K562 (cell line): Measurements from ENCODE around the gene CHST1. TPM values are rescaled to one million over a fixed set of nuclear protein-coding genes. Genes with fewer than 3 reads are reported as not detected.

Experiments
- ATAC-seq: fragments of 200-7000 bp; cut with Tn5 transposase; 3 replicates; pipeline ENCODE4 v1.9.1; 2020; ENCODE audit warnings: moderate library complexity
- BruUV-seq: library from RNA; stranded (reverse); fragments of 400-500 nt; replicated peaks from 2 replicates; lab custom pipeline; 2021; lab: Mats Ljungman, UMichigan
- CTCF ChIA-PET: fragments of 300-600 bp; formaldehyde crosslinking; extraction: SDS; loops from one replicate; lab custom pipeline; 2021; ENCODE audit warnings: low intra/inter-chr PET ratio; lab: Yijun Ruan, JAX
- POLR2A ChIA-PET: fragments of 300-600, 350-650 bp; sonication (Branson Sonifier 250); formaldehyde crosslinking; extraction: SDS; loops from one replicate; lab custom pipeline; 2021; ENCODE audit warnings: antibody characterized with exemption, inconsistent platforms; lab: Yijun Ruan, JAX
- DNase-seq, 4 experiments: peaks; one replicate each; pipeline versions ENCODE4 v3.0.0 to v3.0.0-alpha.2; 2011 to 2018; ENCODE audit warnings: low spot score in 3 of 4, mixed read lengths in 3 of 4; ENCODE audit errors: extremely low read depth in 1 of 4
- FAIRE-seq: peaks from 2 replicates; lab custom pipeline; 2011; peaks lifted over from hg19 to GRCh38; lab: Jason Lieb, UNC
- H2AFZ ChIP-seq: 2 replicates; pipeline ENCODE4 v1.6.0; 2011; ENCODE audit warnings: low read depth, low read length, control low read depth, inconsistent platforms
- H3K27ac ChIP-seq: fragments of 200-600 bp; 3 replicates; pipeline ENCODE4 v1.8.0; 2011; ENCODE audit warnings: low read depth, mild to moderate bottlenecking, control low read depth, inconsistent platforms, low read length, moderate library complexity, mixed read lengths; ENCODE audit errors: extremely low read depth
- H3K27me3 ChIP-seq, 2 experiments: fragments of 300-600 bp in 1 of 2; 2 replicates in 1 of 2; 3 replicates in 1 of 2; pipeline versions ENCODE4 v1.6.0 to v1.8.0; 2011; ENCODE audit warnings: inconsistent platforms in 2 of 2, low read length in 2 of 2, mild to moderate bottlenecking in 1 of 2, mixed read lengths in 1 of 2, moderate library complexity in 1 of 2; ENCODE audit not compliant: control insufficient read depth in 2 of 2, insufficient read depth in 2 of 2
- H3K36me3 ChIP-seq: fragments of 300-600 bp; 3 replicates; pipeline ENCODE4 v1.8.0; 2011; ENCODE audit warnings: mild to moderate bottlenecking, low read length, inconsistent platforms; ENCODE audit not compliant: control insufficient read depth, insufficient read depth
- H3K4me1 ChIP-seq, 2 experiments: fragments of 200-600 bp in 1 of 2; replicated peaks in 1 of 2; 2 replicates in 1 of 2; 3 replicates in 1 of 2; pipeline versions ENCODE4 v1.5.1 to v1.8.0; 2011; ENCODE audit warnings: inconsistent platforms in 2 of 2, low read length in 2 of 2, mild to moderate bottlenecking in 1 of 2, mixed read lengths in 1 of 2, moderate library complexity in 1 of 2; ENCODE audit not compliant: control insufficient read depth in 2 of 2, insufficient read depth in 2 of 2
- H3K4me2 ChIP-seq: 2 replicates; pipeline ENCODE4 v1.6.1; 2011; ENCODE audit warnings: low read length, control low read depth, inconsistent platforms, mixed read lengths; ENCODE audit not compliant: insufficient read depth
- H3K4me3 ChIP-seq: fragments of 200-600 bp; sonication (generic), shearing (Covaris generic); 2 replicates; pipeline ENCODE4 v1.5.1; 2016; ENCODE audit warnings: control low read depth, inconsistent platforms
- H3K79me2 ChIP-seq: fragments of 200-600 bp; 3 replicates; pipeline ENCODE4 v1.8.0; 2011; ENCODE audit warnings: low read length, inconsistent platforms; ENCODE audit not compliant: control insufficient read depth, insufficient read depth
- H3K9ac ChIP-seq, 2 experiments: 2 replicates each; pipeline versions ENCODE4 v1.6.0 to v1.6.1; 2011; ENCODE audit warnings: low read depth in 2 of 2, low read length in 2 of 2, control low read depth in 1 of 2, inconsistent platforms in 1 of 2, mild to moderate bottlenecking in 1 of 2, mixed read lengths in 1 of 2; ENCODE audit not compliant: insufficient read depth in 1 of 2
- H3K9me1 ChIP-seq: one replicate; pipeline ENCODE4 v1.6.0; 2011; ENCODE audit warnings: inconsistent platforms, mild to moderate bottlenecking, low read length, moderate library complexity; ENCODE audit not compliant: control insufficient read depth, insufficient read depth
- H3K9me3 ChIP-seq: replicated peaks from 2 replicates; pipeline ENCODE4 v1.5.1; 2011; ENCODE audit warnings: low read depth, low read length, inconsistent platforms; ENCODE audit not compliant: control insufficient read depth, insufficient read depth
- H4K20me1 ChIP-seq: replicated peaks from 2 replicates; pipeline ENCODE4 v1.6.1; 2011; ENCODE audit warnings: low read length, inconsistent platforms, mixed read lengths; ENCODE audit not compliant: control insufficient read depth, insufficient read depth
- BHLHE40 ChIP-seq: IDR thresholded peaks from 2 replicates; pipeline ENCODE4 v1.6.1; 2011; ENCODE audit warnings: low read length, improper control_type of control experiment
- C11orf30 ChIP-seq: fragments of 450-650 bp; IDR thresholded peaks from 2 replicates; pipeline ENCODE4 v1.6.1; 2016; ENCODE audit warnings: low read depth, mild to moderate bottlenecking
- DNMT1 ChIP-seq: fragments of 450-650 bp; IDR thresholded peaks from 2 replicates; pipeline ENCODE4 v1.6.1; 2016; ENCODE audit warnings: antibody characterized with exemption, mild to moderate bottlenecking
- EHMT2 ChIP-seq: fragments of 450-650 bp; IDR thresholded peaks from 2 replicates; pipeline ENCODE4 v1.6.1; 2018; ENCODE audit warnings: antibody characterized with exemption
- EP400 ChIP-seq: fragments of 450-650 bp; IDR thresholded peaks from 2 replicates; pipeline ENCODE4 v1.6.1; 2017; ENCODE audit warnings: antibody characterized with exemption, mild to moderate bottlenecking, moderate library complexity
- FIP1L1 ChIP-seq: fragments of 200-400 bp; formaldehyde crosslinking; IDR thresholded peaks from 2 replicates; pipeline ENCODE4 v1.6.1; 2018; ENCODE audit warnings: mild to moderate bottlenecking, low read depth, low read length; ENCODE audit not compliant: poor library complexity, severe bottlenecking
- KLF1 ChIP-seq: fragments of 450-650 bp; IDR thresholded peaks from 2 replicates; pipeline ENCODE4 v1.6.1; 2016; ENCODE audit warnings: missing genetic modification characterization, missing compliant biosample characterization
- MAFG ChIP-seq: fragments of 450-650 bp; conservative IDR thresholded peaks from 2 replicates; pipeline ENCODE4 v1.6.1; 2016; ENCODE audit warnings: missing genetic modification characterization, missing compliant biosample characterization
- NFIC ChIP-seq: fragments of 450-650 bp; IDR thresholded peaks from 2 replicates; pipeline ENCODE4 v1.6.1; 2017; ENCODE audit warnings: mild to moderate bottlenecking, inconsistent platforms
- NFRKB ChIP-seq: fragments of 450-650 bp; IDR thresholded peaks from 2 replicates; pipeline ENCODE4 v1.6.1; 2016; ENCODE audit warnings: low read depth
- POLR2AphosphoS2 ChIP-seq: IDR thresholded peaks from 2 replicates; pipeline ENCODE4 v1.6.1; 2012; ENCODE audit warnings: low read length, improper control_type of control experiment
- RBM15 ChIP-seq: fragments of 200-400 bp; formaldehyde crosslinking; IDR thresholded peaks from 2 replicates; pipeline ENCODE4 v1.6.1; 2018; ENCODE audit warnings: mild to moderate bottlenecking, low read length, moderate library complexity; ENCODE audit not compliant: insufficient read depth
- SRSF1 ChIP-seq: fragments of 200-400 bp; formaldehyde crosslinking; IDR thresholded peaks from 2 replicates; pipeline ENCODE4 v1.6.1; 2017; ENCODE audit warnings: mild to moderate bottlenecking, low read depth, low read length, moderate library complexity
- TRIM28 ChIP-seq: fragments of 450-650 bp; IDR thresholded peaks from 2 replicates; pipeline ENCODE4 v1.6.1; 2017
- ZFP36 ChIP-seq: fragments of 150-350 bp; IDR thresholded peaks from 2 replicates; pipeline ENCODE4 v1.6.1; 2018; ENCODE audit warnings: low read length, low read depth; ENCODE audit not compliant: partially characterized antibody
- ZNF316 ChIP-seq: fragments of 450-650 bp; IDR thresholded peaks from 2 replicates; pipeline ENCODE4 v1.6.1; 2016
- WGBS: fragments of 100-300 bp; shearing (Covaris generic); methylation state at CpG from one replicate; pipeline ENCODE4 v1.1.6; 2016; ENCODE audit warnings: low coverage, mixed read lengths; ENCODE audit not compliant: insufficient coverage; ENCODE audit errors: missing lambda C conversion rate; 5-methylcytosine and 5-hydroxymethylcytosine counted together
- in situ Hi-C: fragments of 300-500 bp; cut with MboI; formaldehyde crosslinking; loops from 4 replicates; pipeline ENCODE4 v1.15.0; 2018; ENCODE audit warnings: inconsistent platforms, mixed read lengths
- intact Hi-C: fragments of 100-400 bp; cut with micrococcal nuclease; formaldehyde crosslinking; loops from 2 replicates; pipeline ENCODE4 v1.14.2; 2022
- polyA plus RNA-seq, 8 experiments: library from polyadenylated mRNA; depleted of rRNA in 4 of 8; stranded (reverse) in 5 of 8; unstranded in 3 of 8; fragments of >200 nt; fragmentation: Nextera tagmentation in 2 of 8; fragmentation: Illumina TruSeq in 1 of 8; extraction: Ambion mirVana in 2 of 8; extraction: Trizol in 1 of 8; gene quantifications; 2 replicates each; pipeline versions ENCODE4 v1.2.1 to v1.2.3, GENCODE V29; 2011 to 2014; ENCODE audit warnings: inconsistent platforms in 1 of 8, missing spikeins in 1 of 8
- total RNA-seq, 7 experiments: library from RNA; depleted of rRNA in 6 of 7; stranded (reverse); fragments of >200 nt in 6 of 7; fragmentation: Illumina TruSeq in 2 of 7; extraction: Trizol in 2 of 7; gene quantifications; 2 replicates each; pipeline versions ENCODE4 v1.2.1 to v1.2.3, GENCODE V29; 2011 to 2021; ENCODE audit warnings: low replicate concordance in 1 of 7
- TF ChIP-seq, protein P1 (sequence below): conservative IDR thresholded peaks from 2 replicates; pipeline ENCODE4 v1.6.1; 2011; ENCODE audit warnings: low read depth, mild to moderate bottlenecking, low read length; ENCODE audit not compliant: control insufficient read depth
- TF ChIP-seq, protein P2 (sequence below): sonication (generic); formaldehyde crosslinking; IDR thresholded peaks from 2 replicates; pipeline ENCODE4 v1.4.0; 2020; ENCODE audit warnings: mild to moderate bottlenecking, missing genetic modification reagents
- TF ChIP-seq, protein P3 (sequence below): fragments of 450-650 bp; IDR thresholded peaks from 2 replicates; pipeline ENCODE4 v1.6.1; 2016; ENCODE audit warnings: mild to moderate bottlenecking

Gene CHST1
- total and polyA plus RNA-seq, 9 of the 15 experiments (the other 6 are each of a cell fraction or from before 2014, with no cell fraction given) = 0.04 to 0.32 (median 0.18) TPM; not detected in 4

DNA sequence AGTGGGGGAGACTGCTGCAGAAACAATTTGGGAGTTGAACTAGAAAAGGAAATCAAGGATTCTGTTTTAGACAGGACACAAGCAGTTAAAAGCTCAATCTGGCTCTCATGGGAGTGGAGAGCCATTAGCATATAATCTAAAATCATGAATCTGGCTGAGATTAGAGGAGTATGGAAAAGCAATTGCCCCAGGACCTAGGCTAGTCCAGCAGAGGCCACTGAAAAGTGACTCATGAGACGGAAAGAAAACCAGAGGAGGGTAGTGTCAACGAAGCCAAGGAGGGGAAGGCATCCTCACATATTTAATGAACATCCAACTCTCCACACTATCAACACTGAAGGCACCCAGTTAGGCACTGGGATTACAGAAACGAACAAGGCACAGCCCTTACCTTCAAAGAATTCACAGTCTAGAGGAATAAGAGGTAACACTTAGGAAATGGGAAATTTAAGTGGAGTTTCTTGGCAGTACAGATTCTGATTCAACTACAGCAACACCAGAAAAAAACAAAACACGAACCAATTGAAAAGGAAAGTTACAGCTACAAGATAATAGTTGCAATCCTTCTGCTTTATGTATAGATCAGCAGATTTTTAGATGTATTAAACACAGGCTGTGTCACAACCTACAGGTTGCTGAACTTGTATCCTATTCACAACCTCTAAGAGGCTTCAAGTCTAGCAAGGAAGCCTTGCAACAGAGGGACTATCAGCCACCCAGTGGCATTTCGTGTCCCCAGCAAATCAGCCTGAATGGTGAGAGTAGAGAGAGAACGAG, 43.7 kb upstream of the CHST1 start:
- in situ Hi-C loops = no loop called here
- Histone ChIP-seq H3K36me3 (no peaks in the 10 kb centered on the region), H3K9ac (no peak overlapping the region), H3K9me1 (no peaks in the 10 kb centered on the region), H2AFZ (no peak overlapping the region), H3K4me2 (no peak overlapping the region), H3K4me3 (no peak overlapping the region), H3K9me3 (peaks cover 2% of the 10 kb centered on the region; the same call in 1 of the 2 replicates)
- CTCF ChIA-PET = no interaction called here
- ATAC-seq = no peak
- intact Hi-C loops = no loop called here
- POLR2A ChIA-PET = interaction anchor here (0.6 kb wide), 1 partner anchor 30 kb away, joined by 3 read pairs; no protein-coding TSS in a partner anchor
- WGBS = 1% methylated on average over 6 of the region's 6 CpGs
- TF ChIP-seq RBM15 (no peak), DNMT1 (no peak), FIP1L1 (no peak), SRSF1 (no peak), MAFG (tag) (peak; percentile 37; the same call in 1 of the 2 replicates), ZFP36 (no peak), ZNF316 (peak; percentile 41; the same call in 1 of the 2 replicates), C11orf30 (0 out of 2 replicates have a peak, but pooled peaks have one; percentile 18), NFIC (no peak), KLF1 (tag) (no peak), EHMT2 (no peak), BHLHE40 (no peak), EP400 (no peak), NFRKB (no peak), POLR2AphosphoS2 (no peak), TRIM28 (no peak)
- TF ChIP-seq, protein P1, sequence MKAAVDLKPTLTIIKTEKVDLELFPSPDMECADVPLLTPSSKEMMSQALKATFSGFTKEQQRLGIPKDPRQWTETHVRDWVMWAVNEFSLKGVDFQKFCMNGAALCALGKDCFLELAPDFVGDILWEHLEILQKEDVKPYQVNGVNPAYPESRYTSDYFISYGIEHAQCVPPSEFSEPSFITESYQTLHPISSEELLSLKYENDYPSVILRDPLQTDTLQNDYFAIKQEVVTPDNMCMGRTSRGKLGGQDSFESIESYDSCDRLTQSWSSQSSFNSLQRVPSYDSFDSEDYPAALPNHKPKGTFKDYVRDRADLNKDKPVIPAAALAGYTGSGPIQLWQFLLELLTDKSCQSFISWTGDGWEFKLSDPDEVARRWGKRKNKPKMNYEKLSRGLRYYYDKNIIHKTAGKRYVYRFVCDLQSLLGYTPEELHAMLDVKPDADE = no peak
- TF ChIP-seq, protein P2, sequence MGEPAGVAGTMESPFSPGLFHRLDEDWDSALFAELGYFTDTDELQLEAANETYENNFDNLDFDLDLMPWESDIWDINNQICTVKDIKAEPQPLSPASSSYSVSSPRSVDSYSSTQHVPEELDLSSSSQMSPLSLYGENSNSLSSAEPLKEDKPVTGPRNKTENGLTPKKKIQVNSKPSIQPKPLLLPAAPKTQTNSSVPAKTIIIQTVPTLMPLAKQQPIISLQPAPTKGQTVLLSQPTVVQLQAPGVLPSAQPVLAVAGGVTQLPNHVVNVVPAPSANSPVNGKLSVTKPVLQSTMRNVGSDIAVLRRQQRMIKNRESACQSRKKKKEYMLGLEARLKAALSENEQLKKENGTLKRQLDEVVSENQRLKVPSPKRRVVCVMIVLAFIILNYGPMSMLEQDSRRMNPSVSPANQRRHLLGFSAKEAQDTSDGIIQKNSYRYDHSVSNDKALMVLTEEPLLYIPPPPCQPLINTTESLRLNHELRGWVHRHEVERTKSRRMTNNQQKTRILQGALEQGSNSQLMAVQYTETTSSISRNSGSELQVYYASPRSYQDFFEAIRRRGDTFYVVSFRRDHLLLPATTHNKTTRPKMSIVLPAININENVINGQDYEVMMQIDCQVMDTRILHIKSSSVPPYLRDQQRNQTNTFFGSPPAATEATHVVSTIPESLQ = no peak
- TF ChIP-seq, protein P3, sequence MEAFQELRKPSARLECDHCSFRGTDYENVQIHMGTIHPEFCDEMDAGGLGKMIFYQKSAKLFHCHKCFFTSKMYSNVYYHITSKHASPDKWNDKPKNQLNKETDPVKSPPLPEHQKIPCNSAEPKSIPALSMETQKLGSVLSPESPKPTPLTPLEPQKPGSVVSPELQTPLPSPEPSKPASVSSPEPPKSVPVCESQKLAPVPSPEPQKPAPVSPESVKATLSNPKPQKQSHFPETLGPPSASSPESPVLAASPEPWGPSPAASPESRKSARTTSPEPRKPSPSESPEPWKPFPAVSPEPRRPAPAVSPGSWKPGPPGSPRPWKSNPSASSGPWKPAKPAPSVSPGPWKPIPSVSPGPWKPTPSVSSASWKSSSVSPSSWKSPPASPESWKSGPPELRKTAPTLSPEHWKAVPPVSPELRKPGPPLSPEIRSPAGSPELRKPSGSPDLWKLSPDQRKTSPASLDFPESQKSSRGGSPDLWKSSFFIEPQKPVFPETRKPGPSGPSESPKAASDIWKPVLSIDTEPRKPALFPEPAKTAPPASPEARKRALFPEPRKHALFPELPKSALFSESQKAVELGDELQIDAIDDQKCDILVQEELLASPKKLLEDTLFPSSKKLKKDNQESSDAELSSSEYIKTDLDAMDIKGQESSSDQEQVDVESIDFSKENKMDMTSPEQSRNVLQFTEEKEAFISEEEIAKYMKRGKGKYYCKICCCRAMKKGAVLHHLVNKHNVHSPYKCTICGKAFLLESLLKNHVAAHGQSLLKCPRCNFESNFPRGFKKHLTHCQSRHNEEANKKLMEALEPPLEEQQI = no peak
- TF ChIP-seq, all 486 proteins: peak for 3
- DNase-seq (no peak), FAIRE-seq (no peak)
- H3K27ac ChIP-seq = no peak overlapping the region
- 0 out of 5 replicates have a peak, but pooled peaks cover 2 to 5% of the 10 kb centered on the region in 2 experiments for H3K27me3 ChIP-seq
- H3K4me1 ChIP-seq = 0 out of 5 replicates have a peak, but pooled peaks cover 0 to 6% of the 10 kb centered on the region in 2 experiments
- BruUV-seq = no TSS peak
- H3K79me2 ChIP-seq = no peaks in the 10 kb centered on the region
- no peaks in the 10 kb centered on the region for H4K20me1 ChIP-seq
